HG03060 (cell line): ENCODE results near the gene MINK1.
A peak's percentile ranks its signal among the peaks of the same experiment; 100 is the strongest.

Experiments
- ATAC-seq: cut with Tn5 transposase; IDR thresholded peaks from one replicate; pipeline ENCODE4 v1.9.1; 2021; ENCODE audit warnings: low read depth, moderate number of reproducible peaks; ENCODE audit not compliant: unreplicated experiment

The MINK1 gene

DNA sequence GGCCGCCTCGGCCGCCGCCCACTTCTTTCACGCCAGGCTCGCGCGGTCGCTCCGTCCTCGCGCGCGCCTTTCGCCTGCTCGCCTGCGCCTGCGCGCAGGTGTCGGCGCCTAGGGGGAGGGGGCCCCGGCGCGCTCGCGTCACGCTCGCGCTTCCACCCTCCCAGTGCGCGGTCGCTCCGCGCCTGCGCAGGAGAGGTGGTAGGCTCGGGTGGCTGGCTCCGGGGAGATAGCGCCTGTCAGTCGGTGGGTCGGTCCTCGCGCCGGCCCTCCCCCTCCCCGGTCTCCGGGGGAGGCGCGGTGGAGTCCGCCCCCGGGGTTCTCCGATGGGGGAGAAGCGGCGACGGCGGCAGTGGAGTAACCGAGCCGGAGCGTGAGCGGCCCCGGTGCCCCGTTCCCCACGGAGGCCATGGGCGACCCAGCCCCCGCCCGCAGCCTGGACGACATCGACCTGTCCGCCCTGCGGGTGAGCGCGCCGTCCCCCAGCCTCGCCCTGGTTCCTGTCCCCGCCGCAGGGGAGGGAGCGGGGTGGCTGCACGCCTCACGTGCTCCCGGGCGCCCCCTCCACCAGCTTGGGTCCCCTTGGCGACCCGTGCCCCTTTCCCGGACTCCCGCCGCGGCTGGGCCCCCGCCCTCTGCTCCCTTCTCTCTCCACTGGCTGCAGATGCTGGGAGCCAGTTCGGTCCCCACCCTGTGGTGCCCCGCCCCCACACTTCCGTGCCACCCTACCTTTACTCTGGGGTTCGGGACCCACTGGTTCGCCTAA lies at the start of gene MINK1:
MINK1 (plus strand) TSS at position 163 of the 763 bp plus-strand sequence; CDS start at position 407, 244 bp downstream.
- ATAC-seq = peak; percentile 60

DNA sequence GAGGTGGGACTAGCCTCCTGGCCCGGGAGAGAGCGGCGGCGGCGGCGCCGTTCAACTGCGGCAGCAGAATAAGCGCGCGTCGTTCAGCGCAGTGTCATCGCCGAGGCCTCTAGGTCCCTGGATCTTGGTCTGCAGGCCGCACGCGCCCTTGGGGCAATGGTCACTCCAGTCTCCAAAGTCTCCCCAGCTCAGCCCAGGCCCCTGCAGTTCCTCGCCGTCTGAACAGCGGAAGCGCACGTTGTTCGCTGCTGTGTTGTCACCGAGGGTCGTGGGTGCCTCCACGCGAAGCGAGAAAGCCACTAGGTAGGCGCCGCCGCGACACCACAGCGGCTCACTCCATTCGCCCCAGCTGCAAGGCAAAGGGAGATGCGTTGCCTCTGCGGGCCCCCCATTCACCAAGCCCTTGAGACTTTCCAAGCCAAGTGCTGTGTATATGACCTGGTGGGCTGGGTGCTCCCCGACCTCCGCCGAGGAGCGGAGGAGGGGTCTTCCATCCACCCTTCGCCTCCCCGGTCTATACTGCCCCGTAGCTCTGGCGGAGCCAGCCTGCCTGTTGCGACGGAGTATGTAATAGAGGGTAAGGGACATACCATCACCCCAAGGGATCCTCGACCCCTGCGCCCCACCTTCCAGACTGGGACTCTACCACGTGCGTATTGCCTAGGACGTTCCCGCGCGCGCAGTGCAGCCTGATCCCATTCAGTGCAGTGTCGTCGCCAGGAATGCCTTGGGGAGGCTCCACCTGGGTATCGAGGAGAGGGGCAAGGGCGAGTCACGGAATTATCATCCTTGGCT lies 47.6 kb upstream of the MINK1 start:
- ATAC-seq = no peak

DNA sequence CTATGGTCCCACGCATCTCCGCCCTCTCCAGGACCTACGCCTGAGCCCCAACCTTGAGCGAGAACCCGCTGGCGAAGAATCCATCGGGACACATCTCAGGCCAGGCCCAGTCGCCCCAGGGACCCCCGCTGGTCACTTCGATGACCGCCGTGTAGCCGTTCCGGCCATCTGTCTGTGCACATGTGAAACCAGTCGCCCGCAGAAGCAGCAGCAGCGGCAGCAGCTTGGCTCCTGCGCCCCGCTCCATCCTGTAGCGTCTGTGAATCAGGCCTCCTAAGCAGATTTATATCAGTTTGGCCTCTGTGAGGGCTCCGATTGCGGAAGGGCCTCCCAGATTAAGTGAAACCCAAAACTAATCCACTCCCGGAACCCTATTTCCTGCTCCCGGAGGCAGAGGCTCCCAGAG lies 47.0 kb upstream of the MINK1 start, which contains the start of gene VMO1:
VMO1 (minus strand) TSS at position 259 of the 406 bp plus-strand sequence; CDS start at position 247, 12 bp downstream.
- no peak for ATAC-seq

DNA sequence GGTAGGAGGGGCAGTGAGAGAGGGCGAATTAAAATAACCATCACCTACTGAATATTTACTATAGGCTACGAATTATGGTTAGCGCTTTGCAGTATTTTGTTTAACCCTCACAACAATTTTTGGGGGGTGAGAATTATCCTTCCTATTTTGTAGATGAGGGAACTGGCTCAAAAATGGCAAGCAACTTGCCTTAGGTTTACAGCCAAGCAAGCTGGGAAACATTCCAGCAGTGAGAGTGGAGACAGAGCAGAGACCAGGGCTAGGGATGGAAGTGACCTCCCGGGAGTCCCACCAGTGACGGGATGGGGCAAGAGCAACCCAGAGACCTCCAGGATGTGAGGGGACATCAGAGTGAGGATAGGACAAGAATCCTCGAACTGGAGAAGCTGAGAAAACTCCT lies 46.6 kb upstream of the MINK1 start:
- ATAC-seq = no peak

DNA sequence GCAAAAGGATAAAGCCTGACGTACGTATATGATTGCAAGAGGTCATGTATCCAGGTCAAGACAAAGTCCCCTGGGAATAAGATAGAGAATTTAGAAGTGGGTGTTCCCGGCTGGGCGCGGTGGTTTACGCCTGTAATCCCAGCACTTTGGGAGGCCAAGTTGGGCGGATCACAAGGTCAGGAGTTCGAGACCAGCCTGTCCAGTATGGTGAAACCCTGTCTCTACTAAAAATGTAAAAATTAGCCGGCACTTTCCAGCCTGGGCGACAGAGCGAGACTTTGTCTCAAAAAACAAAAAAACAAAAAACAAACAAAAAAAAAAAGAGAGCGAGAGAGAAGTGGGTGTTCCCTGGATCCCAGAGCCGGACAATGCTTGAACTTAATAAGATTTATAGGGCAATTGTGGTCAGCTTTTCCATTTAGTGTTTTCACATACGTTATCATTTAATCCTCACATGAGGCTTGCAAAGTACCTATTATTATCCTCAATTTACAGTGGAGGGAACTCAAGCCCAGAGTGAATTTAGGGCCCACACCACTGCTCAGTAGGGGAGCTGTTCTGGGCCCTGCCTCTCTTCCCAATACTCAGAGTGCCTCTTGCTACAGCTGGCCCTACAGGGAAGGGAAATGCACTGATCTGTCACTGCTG lies 44.9 kb upstream of the MINK1 start:
- ATAC-seq = no peak

DNA sequence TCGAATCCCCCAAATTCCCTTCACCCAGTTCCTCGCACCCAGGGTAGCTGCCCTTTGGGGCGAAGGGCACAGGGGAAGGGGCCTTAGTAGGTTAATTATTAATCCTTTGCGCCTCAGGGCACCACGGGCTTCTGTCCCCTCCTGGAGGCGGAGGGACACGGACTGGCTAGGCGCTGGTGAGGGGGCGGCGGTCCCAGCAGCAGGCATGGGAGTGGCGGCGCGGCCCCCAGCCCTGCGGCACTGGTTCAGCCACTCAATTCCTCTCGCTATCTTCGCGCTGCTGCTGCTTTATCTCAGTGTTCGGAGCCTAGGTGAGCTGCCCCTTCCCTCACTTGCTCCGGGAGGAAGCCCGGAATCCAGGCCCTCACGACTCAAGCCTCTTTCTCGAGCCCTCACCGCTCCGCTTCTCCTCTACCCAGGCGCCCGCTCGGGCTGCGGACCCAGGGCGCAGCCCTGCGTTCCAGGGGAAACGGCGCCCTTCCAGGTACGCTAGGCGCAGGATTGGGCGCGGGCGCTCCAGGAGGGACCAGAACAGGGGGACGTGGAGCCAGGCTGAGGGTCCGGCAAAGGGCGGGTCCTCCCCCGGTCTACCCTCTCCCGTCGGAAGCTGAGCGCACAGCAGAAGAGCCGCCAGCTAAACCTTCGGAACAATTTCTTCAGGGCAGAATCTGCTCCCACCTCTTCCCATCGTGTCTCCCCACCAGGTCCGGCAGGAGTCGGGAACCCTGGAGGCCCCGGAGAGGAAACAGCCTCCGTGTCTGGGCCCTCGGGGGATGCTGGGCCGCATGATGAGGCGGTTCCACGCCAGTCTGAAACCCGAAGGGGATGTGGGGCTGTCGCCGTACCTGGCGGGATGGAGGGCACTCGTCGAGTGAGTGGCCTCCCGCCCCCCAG lies 44.1 kb upstream of the MINK1 start, which contains the start of gene GLTPD2:
GLTPD2 (plus strand) TSS at position 158 of the 894 bp plus-strand sequence; CDS start at position 206, 48 bp downstream.
- ATAC-seq = no peak

DNA sequence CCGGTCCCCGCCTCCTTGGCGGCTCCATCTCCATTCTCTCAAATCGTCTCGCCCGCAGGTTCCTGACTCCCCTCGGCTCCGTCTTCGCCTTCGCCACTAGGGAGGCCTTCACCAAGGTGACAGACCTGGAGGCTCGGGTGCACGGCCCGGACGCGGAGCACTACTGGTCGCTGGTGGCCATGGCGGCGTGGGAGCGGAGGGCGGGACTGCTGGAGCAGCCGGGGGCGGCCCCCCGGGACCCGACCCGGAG lies 43.5 kb upstream of the MINK1 start:
- no peak for ATAC-seq

DNA sequence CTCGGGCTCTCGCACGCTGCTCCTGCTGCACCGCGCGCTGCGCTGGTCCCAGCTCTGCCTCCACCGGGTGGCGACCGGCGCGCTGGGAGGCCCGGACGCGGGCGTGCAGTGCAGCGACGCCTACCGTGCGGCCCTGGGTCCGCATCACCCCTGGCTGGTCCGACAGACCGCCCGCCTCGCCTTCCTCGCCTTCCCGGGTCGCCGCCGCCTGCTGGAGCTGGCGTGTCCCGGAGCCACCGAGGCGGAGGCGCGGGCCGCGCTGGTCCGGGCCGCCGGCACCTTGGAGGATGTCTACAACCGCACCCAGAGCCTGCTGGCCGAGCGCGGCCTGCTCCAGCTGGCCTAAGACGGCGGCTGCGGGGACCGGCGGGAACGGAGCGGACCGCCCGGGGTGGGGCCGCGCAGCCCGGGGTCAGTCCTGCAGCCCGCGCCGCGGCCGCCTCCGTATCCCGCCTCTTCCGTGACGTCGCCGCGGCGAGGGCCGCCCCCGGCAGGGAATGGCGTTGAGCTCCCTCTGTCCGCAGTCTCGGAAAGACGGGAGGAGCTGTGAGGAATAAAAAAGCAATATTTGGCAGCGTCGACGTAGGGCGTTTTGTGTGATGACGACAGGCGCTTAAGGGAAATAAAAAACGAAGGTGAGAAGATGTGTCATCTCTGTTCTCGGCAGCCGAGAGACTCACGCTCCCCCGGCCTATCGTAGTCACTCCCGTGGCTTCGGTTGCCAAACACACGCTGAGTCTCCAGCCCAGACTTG lies 43.0 kb upstream of the MINK1 start:
- ATAC-seq = no peak

DNA sequence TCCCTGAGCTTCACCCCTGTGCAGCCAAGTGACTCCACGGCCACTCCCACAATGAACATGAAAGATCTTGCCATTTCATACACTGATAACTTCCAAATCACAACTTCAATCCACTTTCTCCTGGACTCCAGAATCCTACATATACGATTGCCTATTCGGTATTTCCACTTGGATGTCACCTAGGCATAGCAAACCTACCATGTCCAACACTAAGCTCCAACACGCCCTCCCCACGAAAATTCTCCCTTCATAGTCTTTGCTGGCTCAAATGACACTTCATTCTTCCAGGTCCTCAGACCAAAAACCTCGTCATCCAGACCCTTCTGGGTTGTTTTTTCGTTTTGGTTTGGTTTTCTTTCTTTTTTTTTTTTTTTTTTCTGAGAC lies 42.4 kb upstream of the MINK1 start:
- no peak for ATAC-seq

DNA sequence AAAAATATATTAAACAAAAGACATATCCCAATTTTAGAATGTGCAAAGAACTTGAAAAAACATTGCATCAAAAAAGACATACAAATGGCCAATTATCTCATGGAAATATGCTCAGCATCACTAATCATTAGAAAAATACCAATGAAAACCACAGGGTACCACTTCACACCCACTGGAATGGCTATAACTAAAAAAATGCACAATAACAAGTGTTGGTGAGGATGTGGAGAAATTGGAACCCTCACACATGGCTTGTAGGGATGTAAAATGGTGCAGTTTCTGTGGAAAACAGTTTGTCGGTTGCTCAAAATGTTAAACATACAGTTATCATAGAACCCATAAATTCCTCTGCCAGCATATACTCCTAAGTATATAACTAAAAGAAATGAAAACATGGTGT lies 38.0 kb upstream of the MINK1 start:
- ATAC-seq = no peak

DNA sequence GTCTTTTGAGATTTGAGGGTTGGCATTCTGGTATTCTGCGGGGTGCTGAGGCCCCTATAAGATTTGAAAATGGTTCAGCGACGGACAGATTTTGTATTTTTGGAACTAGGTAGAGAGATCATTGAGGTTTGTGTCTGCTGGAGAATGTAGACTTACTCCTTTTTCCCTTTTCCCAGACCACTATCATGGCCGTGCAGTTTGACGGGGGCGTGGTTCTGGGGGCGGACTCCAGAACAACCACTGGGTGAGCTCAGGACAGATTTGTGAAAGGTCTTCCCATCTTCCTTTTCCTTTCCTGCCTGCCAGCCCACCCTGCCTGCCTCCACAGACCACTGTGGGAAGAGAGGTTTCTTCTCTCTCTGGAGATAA lies 36.6 kb upstream of the MINK1 start:
- ATAC-seq = no peak

DNA sequence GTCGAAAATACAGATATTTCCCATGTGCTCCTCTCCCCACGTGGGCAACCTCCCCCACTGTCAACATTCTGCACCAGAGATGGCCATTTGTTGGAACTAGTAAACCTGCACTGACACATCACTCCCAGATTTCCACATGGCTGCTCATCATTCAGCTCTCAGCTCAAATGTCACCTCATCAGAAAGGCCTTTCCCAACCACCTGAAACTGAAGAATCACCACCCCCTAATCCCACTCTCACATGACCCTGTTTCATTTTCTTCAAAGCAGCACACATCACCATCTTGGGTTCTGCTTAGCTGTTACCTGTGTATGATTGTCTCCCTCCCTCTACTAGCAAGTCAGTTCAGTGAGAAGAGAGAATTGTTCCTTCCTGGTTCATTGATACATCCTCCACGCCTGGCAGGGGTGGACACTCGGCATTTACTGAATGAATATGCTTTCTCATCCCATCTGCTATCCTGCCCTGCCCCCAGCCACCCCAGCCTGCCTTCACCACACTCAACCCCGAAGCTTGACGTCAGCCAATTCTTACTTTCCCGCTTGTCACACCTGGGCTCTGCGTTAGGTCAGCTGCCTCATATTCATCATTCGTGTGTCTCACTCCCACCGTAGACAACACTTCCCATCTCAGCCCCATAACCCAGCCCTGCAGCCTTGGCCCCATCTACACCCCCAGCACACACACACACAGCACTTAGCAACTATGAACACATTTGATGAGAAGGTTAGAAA lies 32.5 kb upstream of the MINK1 start:
- no peak for ATAC-seq

DNA sequence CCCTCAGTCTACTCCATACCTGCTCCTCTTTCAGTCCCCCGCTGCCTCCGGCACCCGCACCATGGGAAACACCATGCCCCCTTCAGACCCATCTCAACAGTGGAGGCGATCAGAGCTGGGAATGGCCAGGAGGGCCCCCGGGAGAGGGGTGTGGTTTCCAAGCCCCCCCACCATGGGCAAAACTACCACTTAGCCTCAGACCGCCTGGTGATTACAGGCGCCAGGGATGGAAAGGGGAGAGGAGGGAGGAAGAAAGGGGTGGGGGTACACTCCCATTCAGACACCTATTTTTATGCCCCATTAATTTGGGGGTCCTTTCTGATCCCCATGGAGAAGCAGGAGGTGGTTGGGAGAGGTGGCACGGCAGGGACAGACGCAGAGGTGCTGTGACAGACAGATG lies 30.9 kb upstream of the MINK1 start, which contains the start of gene C17orf114:
C17orf114 (minus strand) TSS at position 101 of the 400 bp plus-strand sequence.
- ATAC-seq = no peak

DNA sequence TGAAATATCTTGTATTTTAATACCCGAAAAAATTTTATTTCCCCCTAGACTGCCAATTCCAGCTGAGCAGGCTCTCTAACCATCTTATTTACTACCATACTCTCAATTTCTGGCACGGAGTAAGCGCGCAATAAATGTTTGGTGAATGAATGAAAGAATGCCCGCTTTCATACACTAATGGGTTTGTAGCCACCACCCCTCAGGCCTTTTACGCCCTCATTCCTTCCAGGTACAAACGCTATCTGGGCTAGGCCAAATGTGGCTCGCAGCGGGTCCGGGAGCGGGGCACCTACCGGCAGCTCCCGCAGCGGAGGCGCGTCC lies 26.7 kb upstream of the MINK1 start:
- no peak for ATAC-seq

DNA sequence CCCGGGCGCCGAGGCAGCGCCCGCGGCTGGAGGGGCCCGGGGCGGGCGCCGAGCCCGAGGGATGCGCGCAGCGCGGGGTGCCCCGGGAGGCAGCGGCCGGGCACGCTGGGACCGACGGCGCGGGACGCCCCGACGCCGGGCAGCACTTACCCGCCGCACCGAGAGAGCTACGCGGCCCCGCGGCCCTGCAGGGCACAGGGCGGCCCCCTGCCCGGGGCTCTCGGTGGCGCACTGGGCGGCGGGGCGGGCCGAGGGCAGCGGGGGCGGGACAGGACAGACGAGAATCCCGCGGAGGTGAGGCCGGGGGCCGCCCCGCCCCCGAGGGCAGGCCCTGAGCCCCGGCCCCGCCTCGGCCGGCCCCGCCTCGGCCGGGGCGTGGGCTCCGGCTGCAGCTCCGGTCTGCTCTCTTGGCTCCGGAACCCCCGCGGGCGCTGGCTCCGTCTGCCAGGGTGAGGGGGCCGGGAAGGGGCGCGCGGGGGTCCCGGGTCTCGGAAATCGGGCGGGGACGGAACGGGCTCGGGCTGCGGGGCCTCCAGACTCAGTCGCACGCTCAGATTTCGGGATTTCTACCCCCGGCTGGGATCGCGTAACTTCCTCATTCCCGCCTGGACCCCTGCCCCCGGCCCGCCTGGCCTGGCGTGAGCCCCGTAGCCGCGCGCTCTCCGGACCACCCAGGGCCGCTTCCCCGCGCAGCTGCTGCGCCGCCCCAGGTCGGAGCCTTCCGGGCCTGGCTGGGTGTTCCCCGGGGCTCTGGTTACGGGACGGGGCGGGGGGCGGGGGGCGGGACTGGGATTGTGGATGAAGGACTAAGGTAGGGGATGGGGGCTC lies 26.1 kb upstream of the MINK1 start, which contains the start of gene PLD2:
PLD2 (plus strand) TSS at position 376 of the 828 bp plus-strand sequence. CDS start 621 bp downstream, outside the sequence.
- ATAC-seq = no peak

DNA sequence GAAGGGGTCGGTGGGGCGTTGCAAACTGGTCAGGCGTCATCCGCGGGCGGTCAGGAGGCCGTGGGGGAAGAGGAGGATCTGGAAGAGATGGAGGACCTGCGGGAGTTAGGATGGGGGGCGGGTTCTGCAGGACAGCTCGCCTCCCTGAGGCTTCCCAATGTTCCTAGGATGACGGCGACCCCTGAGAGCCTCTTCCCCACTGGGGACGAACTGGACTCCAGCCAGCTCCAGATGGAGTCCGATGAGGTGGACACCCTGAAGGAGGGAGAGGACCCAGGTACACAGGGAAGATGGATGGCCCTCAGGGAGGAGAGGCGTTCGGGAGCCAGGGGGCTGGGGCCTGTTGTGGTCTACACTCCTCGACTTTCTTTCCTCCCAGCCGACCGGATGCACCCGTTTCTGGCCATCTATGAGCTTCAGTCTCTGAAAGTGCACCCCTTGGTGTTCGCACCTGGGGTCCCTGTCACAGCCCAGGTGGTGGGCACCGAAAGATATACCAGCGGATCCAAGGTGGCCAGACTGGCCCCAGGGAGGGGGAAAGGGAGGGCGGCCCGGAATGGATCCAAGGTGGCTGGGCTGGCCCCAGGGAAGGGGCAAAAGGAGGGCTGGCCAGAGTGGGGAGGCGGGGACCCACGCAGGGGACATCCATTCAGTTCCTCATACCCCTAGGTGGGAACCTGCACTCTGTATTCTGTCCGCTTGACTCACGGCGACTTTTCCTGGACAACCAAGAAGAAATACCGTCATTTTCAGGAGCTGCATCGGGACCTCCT lies 25.3 kb upstream of the MINK1 start:
- no peak for ATAC-seq

DNA sequence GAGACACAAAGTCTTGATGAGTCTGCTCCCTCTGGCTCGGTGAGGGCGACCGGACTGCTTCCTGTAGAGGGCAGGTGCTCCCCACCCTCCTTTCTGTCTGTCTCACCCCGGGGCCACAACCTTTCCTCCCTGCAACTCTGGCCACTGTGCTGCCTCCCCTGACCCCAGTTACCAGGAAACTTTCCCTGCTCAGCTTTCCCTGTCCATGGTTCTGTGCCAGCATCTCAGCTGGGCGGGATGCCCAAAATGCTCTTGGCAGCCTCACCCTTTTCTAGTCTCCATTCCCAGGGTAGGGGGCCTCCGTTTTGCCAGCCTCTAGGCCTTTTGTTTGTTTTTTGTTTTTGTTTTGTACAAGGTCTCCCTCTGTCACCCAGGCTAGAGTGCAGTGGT lies 24.8 kb upstream of the MINK1 start:
- no peak for ATAC-seq
